Lower leg skin (tissue), 4 donors: ENCODE data around the gene C10orf95. TPM values are rescaled to one million over a fixed set of nuclear protein-coding genes. Genes with fewer than 3 reads are reported as not detected.

ENCODE experiments used
- DNase-seq, 2 donors: peaks; one replicate each; pipeline ENCODE4 v3.0.0-alpha.2; 2019; ENCODE audit warnings: low spot score in 2 of 2
- H3K4me3 ChIP-seq: fragments of 200-600 bp; sonication (generic); 2 replicates; pipeline ENCODE4 v1.5.1; 2017; ENCODE audit warnings: mild to moderate bottlenecking, low read depth; ENCODE audit not compliant: poor library complexity, severe bottlenecking
- CTCF ChIP-seq, 3 donors: fragments of 450-650 bp; IDR thresholded peaks; one replicate each; pipeline ENCODE4 v1.5.1; 2016; ENCODE audit warnings: antibody characterized with exemption in 3 of 3, mild to moderate bottlenecking in 3 of 3, moderate library complexity in 2 of 3
- POLR2A ChIP-seq, 2 donors: fragments of 450-650 bp; IDR thresholded peaks; one replicate each; pipeline ENCODE4 v1.6.1; 2016 to 2017; ENCODE audit warnings: antibody characterized with exemption in 2 of 2, mild to moderate bottlenecking in 1 of 2, moderate library complexity in 1 of 2
- WGBS, 2 donors: methylation state at CpG; one replicate each; pipeline ENCODE4 v1.1.5; 2018; 5-methylcytosine and 5-hydroxymethylcytosine counted together
- intact Hi-C: fragments of 100-400 bp; cut with DNase I; formaldehyde crosslinking; loops from one replicate; pipeline ENCODE4 v1.15.0; 2023; ENCODE audit warnings: low total_unique reads
- total RNA-seq, 4 donors: library from RNA; depleted of rRNA; stranded (reverse); fragments of >200 nt; gene quantifications; one replicate each; pipeline ENCODE4 v1.1.0, GENCODE V29; 2016

C10orf95 gene
- total RNA-seq, 4 donors from 2014 or later = 7.6 to 17.3 (median 11.5) TPM

DNA sequence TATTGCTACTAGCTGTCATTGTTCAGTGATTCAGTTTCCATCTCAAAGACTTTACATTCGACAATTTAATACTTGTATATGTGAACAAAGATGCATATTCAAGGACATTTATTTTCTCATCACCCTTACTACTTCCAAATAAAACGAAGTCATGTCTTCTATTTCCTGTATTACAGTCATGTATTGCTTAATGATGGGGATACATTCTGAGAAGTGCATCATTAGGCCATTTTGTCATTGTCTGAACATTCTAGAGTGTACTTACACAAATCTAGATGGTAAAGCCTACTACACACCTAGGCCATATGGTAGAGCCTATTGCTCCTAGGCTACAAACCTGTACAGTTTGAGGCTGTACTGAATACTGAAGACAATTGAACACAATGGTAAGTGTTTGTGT, 6.5 kb downstream of the C10orf95 start:
- no peak for TF ChIP-seq POLR2A (IDR thresholded peaks at IDR 0.05)
- no peak for TF ChIP-seq CTCF (IDR thresholded peaks at IDR 0.05)
- WGBS, 2 donors = 77 to 83% methylated on average over 2 of the region's 2 CpGs
- H3K4me3 ChIP-seq = no peak overlapping the region
- intact Hi-C loops = no loop called here
- no peak for DNase-seq

DNA sequence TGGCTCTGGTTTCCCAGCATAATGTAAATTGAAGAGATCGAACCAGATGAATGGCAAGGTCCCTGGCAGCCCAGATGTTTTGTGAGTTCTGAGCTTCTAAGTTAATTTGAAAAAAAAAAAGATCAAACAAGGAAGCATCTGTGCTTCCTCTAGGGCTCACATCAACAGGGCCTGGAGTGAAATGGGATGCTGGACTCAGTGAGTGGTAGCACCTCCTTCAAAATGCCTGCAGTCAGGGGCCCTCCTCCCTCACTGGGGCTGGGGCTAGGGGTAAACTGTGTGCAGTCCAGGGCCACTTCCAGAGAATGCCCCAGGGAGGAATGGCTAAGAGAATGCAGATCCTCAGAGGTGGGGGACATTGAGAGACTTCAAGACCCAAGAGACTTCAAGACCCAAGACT, 13.0 kb downstream of the C10orf95 start:
- TF ChIP-seq POLR2A (IDR thresholded peaks at IDR 0.05) (no peak), CTCF (IDR thresholded peaks at IDR 0.05) (no peak)
- WGBS, 2 donors = 78 to 92% methylated on average over 1 of the region's 1 CpG
- intact Hi-C loops = no loop called here

DNA sequence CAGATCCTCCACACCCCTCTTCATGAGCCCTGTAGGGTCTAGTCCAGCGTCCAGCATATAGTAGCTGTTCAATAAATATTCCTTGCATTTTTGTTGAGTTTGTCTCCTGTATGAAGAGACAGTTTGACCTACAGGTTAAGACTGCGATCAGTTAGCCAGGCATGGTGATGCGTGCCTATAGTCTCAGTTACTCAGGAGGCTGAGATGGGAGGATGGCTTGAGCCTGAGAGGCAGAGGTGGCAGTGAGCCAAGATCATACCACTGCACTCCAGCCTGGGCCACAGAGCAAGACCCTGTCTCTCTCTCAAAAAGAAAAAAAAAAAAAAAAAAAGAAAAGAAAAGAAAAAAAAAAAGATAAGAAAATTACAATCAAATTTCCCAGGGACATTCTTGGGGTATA, 13.8 kb downstream of the C10orf95 start:
- no peak for DNase-seq
- WGBS, 2 donors = 93 to 94% methylated on average over 3 of the region's 3 CpGs
- H3K4me3 ChIP-seq = no peak overlapping the region
- intact Hi-C loops = no loop called here
- TF ChIP-seq POLR2A (IDR thresholded peaks at IDR 0.05) (no peak), CTCF (IDR thresholded peaks at IDR 0.05) (no peak)

More for the DNA sequence above, 13.0 kb downstream of the C10orf95 start:
- DNase-seq = no peak
- no peak overlapping the region for H3K4me3 ChIP-seq

DNA sequence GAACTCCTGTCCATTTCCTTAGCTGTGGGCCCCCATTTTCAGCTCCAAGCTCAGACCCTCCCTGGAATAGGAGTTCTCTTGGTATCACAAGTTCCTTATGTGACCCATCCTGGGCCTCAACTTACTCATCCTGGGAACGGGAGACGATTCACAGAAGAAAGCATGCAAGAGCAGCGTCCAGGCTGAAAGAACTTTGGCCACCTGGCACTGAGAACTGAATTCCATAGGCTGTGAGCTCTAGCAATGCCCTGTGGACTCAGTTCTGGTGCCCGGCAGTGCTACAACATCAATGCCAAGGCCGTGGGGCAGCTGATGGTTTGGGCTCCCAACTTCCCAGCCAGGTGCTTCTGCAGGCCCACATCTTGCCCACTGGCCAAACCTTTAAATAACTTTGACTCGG, 15.0 kb downstream of the C10orf95 start:
- TF ChIP-seq CTCF (IDR thresholded peaks at IDR 0.05) (no peak), POLR2A (IDR thresholded peaks at IDR 0.05) (no peak)
- intact Hi-C loops = no loop called here
- H3K4me3 ChIP-seq = no peak overlapping the region
- WGBS, 2 donors = 69 to 86% methylated on average over 6 of the region's 6 CpGs
- no peak for DNase-seq

DNA sequence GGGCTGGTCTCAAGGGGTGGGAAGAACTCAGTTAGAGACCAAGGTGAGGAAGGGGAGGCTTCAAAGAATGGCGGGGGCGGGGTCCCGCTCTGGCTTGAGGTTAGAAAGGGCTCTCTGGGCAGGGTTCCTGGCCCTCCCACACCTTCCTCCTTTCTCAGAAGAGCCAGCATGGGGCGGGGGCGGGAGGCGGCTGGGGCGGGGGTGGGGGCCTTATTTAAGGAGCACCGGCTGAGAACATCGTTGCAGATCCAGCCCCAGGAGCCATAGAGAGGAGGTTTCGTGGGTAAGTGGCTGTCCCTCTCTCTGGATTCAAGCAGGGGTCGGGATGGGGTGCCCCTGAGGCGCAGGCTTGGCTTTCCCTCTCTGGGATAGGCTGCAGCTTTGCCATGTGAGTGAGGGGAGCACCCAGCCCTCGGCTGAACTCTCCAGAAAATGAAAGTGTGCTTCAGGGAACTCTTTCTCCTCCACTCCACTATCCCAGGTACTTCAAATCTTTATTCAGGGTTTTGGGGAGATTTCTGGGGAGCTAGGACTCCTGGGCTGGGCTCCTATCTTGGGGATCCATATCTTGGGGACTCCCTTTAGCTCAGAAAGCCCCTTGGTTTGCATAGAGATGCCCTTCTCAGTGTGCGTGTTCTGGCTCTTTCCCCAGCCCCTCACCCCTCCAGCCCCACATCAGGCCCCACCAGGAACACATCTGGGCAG, 15.7 kb downstream of the C10orf95 start:
- no peak for DNase-seq
- no peak for TF ChIP-seq POLR2A (IDR thresholded peaks at IDR 0.05)
- no peak for TF ChIP-seq CTCF (IDR thresholded peaks at IDR 0.05)
- WGBS, 2 donors = 6 to 12% methylated on average over 12 to 13 of the region's 14 CpGs
- intact Hi-C loops = no loop called here
- H3K4me3 ChIP-seq = no peak overlapping the region

- 52 to 56% methylated on average over 5 of the region's 5 CpGs for WGBS, 2 donors
- H3K4me3 ChIP-seq = no peak overlapping the region
- intact Hi-C loops = no loop called here
- no peak for TF ChIP-seq CTCF (IDR thresholded peaks at IDR 0.05)
- no peak for TF ChIP-seq POLR2A (IDR thresholded peaks at IDR 0.05)
- no peak for DNase-seq
Observed at GRCh38 chr10:102435133-102435497, 16.2 kb downstream of the C10orf95 start.
